GM19463 (cell line): ENCODE data around the gene ZNF554.

Source experiments
- ATAC-seq: cut with Tn5 transposase; IDR thresholded peaks from one replicate; pipeline ENCODE4 v1.9.1; 2021; ENCODE audit warnings: mild to moderate bottlenecking, moderate library complexity; ENCODE audit not compliant: unreplicated experiment

ZNF554 gene

GRCh38 chr19:2819540-2820111 is at the start of gene ZNF554:
ZNF554 (plus strand) TSS chr19:2819868; CDS start chr19:2820072, 204 bp downstream.
- ATAC-seq, result peak; percentile 86

GRCh38 chr19:2770055-2771013 is 49.3 kb upstream of the ZNF554 start:
- no peak for ATAC-seq

GRCh38 chr19:2771786-2772674 is 47.6 kb upstream of the ZNF554 start:
- no peak for ATAC-seq

GRCh38 chr19:2774083-2774679 is 45.5 kb upstream of the ZNF554 start:
- no peak for ATAC-seq

- ATAC-seq, result no peak
These were observed 44.6 kb upstream of the ZNF554 start for GRCh38 chr19:2774953-2775555.

- ATAC-seq, result no peak
These were observed 43.9 kb upstream of the ZNF554 start for GRCh38 chr19:2775556-2776430.

GRCh38 chr19:2777952-2778683 is 41.5 kb upstream of the ZNF554 start:
- no peak for ATAC-seq

- ATAC-seq, result no peak
These were observed 40.4 kb upstream of the ZNF554 start for GRCh38 chr19:2779121-2779740.

GRCh38 chr19:2780284-2780683 is 39.4 kb upstream of the ZNF554 start:
- ATAC-seq, result no peak

GRCh38 chr19:2782329-2782935 is 37.2 kb upstream of the ZNF554 start:
- no peak for ATAC-seq

- ATAC-seq, result peak; percentile 73
These were observed 36.5 kb upstream of the ZNF554 start, which contains the start of gene SGTA for GRCh38 chr19:2782936-2783780. SGTA (minus strand) TSS chr19:2783273; CDS start chr19:2769068, 14,205 bp downstream.

GRCh38 chr19:2783781-2784145 is 35.9 kb upstream of the ZNF554 start:
- ATAC-seq, result no peak

GRCh38 chr19:2785244-2785997 is 34.2 kb upstream of the ZNF554 start, which contains the start of gene THOP1:
THOP1 (plus strand) TSS chr19:2785503; CDS start chr19:2785663, 160 bp downstream.
- peak; percentile 56 for ATAC-seq

- ATAC-seq, result no peak
These were observed 32.6 kb upstream of the ZNF554 start for GRCh38 chr19:2787115-2787514.

GRCh38 chr19:2788237-2788636 is 31.4 kb upstream of the ZNF554 start:
- no peak for ATAC-seq

GRCh38 chr19:2790194-2790556 is 29.5 kb upstream of the ZNF554 start:
- ATAC-seq, result no peak
